HG02943 (cell line): ENCODE measurements around the gene ATP1B2.

Experiments used
- ATAC-seq: cut with Tn5 transposase; IDR thresholded peaks from one replicate; pipeline ENCODE4 v1.9.1; 2021; ENCODE audit warnings: mild to moderate bottlenecking, low read depth, moderate library complexity; ENCODE audit not compliant: unreplicated experiment

ATP1B2 gene

DNA sequence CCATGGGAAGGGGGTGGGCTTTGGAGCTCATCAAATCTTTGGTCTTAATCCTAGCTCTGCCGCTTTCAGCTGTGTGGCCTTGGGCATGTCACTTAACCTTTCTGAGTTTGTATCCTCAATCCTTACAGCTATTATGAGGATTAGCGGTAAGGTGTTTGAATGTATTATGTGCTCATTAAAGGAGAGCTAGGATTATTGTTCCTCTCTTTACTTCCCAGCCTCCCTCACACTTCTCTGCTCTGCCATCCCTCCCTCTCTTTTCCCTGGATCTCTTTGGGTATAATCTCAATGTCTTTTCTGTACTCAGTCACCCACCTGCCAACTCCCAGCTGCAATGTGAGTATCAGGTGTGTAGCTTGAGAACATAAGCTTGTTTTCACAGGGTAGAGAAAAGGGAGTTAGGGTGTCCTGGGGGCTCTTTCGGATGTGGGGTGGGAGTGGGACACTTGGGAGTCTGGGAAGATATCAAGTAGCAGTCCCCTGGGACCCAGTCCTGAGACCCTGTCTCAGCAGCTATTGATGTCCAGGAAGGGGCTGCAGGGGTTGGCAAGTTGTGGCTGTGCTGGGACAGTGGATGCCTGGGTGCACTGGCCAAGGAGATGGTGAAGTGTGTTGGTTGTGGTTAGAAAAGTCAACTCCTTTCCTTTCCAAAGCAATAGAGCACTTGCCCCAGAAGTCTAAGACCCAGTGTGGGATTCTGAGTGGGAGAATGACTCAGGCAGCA is 56.1 kb downstream of the ATP1B2 start:
- no peak for ATAC-seq
